ENCODE results near the gene CLSTN2. TPM values are rescaled to one million over a fixed set of nuclear protein-coding genes. Genes with fewer than 3 reads are reported as not detected.

CLSTN2 gene
- total RNA-seq, 1 donor from 2014 or later: 12.9 TPM

DNA sequence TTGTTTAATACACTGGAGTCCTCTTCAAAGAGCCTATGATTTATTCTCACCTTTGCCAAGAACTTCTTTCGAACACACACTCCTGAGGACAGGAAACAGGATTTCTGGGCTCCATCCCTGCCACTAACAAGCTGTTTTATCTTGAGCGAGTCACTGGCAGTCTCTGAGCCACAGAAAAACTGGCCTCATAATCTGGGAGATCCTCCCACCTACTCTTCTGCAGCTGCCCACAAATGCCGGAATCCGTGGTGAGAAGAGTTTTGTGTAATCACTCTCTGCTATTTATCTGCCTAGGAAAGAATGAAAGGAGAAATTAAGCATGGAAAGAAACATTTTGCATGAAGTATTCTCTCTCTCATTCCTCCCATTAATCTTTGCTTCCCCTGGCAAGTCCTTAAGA, 570.9 kb downstream of the CLSTN2 start:
- Mint-ChIP-seq H3K27ac (no peak overlapping the region), H3K27me3 (peaks cover 30% of the 10 kb centered on the region), H3K4me3 (no peak overlapping the region), H3K9me3 (no peaks in the 10 kb centered on the region), H3K4me1 (ENCODE audit: unreplicated experiment) (peaks cover 22% of the 10 kb centered on the region), H3K36me3 (no peaks in the 10 kb centered on the region)
- TF ChIP-seq, protein P1, sequence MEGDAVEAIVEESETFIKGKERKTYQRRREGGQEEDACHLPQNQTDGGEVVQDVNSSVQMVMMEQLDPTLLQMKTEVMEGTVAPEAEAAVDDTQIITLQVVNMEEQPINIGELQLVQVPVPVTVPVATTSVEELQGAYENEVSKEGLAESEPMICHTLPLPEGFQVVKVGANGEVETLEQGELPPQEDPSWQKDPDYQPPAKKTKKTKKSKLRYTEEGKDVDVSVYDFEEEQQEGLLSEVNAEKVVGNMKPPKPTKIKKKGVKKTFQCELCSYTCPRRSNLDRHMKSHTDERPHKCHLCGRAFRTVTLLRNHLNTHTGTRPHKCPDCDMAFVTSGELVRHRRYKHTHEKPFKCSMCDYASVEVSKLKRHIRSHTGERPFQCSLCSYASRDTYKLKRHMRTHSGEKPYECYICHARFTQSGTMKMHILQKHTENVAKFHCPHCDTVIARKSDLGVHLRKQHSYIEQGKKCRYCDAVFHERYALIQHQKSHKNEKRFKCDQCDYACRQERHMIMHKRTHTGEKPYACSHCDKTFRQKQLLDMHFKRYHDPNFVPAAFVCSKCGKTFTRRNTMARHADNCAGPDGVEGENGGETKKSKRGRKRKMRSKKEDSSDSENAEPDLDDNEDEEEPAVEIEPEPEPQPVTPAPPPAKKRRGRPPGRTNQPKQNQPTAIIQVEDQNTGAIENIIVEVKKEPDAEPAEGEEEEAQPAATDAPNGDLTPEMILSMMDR (conservative IDR thresholded peaks at IDR 0.05): no peak
- DNase-seq (ENCODE audit: extremely low spot score, unreplicated experiment): no peak

DNA sequence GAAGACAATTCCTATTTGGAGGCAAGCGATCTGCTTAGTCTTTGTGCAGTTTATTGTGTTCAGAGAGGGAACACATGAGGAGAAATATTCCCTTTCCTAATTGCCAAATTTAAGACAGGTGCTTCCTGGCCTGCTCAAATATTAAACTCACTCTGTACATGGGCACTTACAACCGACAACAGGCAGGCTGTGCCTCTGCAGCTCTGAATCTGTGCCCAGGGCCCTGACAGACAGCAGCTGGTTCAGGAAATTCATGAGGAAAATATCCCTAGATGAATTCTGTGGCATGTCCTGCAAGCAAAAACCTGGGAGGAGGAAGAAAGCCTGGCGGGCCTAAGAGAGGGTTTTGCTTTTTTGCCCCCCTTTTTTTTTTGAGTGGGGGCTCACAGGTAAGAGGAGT, 573.6 kb downstream of the CLSTN2 start:
- Mint-ChIP-seq H3K27me3 (peaks cover 36% of the 10 kb centered on the region), H3K36me3 (no peaks in the 10 kb centered on the region), H3K9me3 (no peaks in the 10 kb centered on the region), H3K4me3 (no peak overlapping the region), H3K4me1 (ENCODE audit: unreplicated experiment) (peaks cover 19% of the 10 kb centered on the region), H3K27ac (no peak overlapping the region)
- TF ChIP-seq, protein P1 (conservative IDR thresholded peaks at IDR 0.05): no peak
- no peak for DNase-seq (ENCODE audit: extremely low spot score, unreplicated experiment)

DNA sequence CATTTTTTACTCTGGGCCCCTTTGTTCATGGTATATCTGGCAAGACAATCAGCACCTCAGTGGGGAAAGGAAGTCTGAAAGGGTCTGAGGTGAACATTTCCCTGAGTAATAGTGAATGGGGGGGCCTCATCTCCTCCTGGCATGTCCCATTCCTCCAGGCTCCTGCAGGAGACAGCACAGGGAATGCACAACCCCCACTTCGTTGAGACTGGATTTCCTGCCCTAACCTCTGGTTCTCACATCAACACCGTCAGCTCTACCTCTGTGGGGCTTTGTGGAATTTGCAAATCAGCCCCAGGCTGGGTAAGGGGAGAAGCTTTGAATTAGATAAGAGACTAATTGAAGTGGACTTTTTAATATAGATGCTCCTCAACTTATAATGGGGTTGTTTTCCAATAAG, 574.5 kb downstream of the CLSTN2 start:
- peaks cover 36% of the 10 kb centered on the region for H3K27me3 Mint-ChIP-seq
- no peak overlapping the region for H3K27ac Mint-ChIP-seq
- DNase-seq (ENCODE audit: extremely low spot score, unreplicated experiment): no peak
- TF ChIP-seq, protein P1 (conservative IDR thresholded peaks at IDR 0.05): no peak
- no peak overlapping the region for H3K4me3 Mint-ChIP-seq
- peaks cover 18% of the 10 kb centered on the region for H3K4me1 Mint-ChIP-seq (ENCODE audit: unreplicated experiment)
- H3K36me3 Mint-ChIP-seq: no peaks in the 10 kb centered on the region
- H3K9me3 Mint-ChIP-seq: no peaks in the 10 kb centered on the region

DNA sequence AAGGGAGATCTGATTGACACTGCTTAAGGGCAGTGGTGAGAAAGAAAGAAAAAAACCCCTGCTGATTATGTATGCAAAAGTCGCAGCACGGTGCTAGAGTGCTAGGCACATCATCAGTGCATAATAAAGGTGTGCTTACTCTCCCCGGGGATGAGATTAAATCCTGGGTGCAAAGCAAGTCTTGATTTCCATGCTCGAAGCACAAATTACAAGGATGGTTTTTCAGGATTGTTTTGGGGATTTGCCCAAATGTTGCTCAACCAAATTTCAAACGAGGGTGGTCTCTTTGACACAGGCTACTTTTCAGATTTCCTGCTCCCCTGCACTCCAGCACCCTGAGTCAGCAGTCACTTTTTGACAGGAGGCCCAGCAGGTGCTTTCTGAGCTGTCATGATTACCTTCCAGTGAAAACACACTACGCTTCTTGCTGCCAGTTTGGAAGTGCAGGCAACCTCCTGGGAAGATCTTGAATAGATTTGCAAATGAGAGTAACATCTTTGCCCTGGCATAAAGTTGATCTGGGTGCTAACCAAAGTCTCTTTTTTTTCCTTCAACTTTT, 575.4 kb downstream of the CLSTN2 start:
- Mint-ChIP-seq H3K27me3 (peaks cover 34% of the 10 kb centered on the region), H3K4me3 (no peak overlapping the region), H3K9me3 (no peaks in the 10 kb centered on the region), H3K27ac (no peak overlapping the region), H3K4me1 (ENCODE audit: unreplicated experiment) (peaks cover 9% of the 10 kb centered on the region), H3K36me3 (no peaks in the 10 kb centered on the region)
- TF ChIP-seq, protein P1 (conservative IDR thresholded peaks at IDR 0.05): no peak
- no peak for DNase-seq (ENCODE audit: extremely low spot score, unreplicated experiment)

DNA sequence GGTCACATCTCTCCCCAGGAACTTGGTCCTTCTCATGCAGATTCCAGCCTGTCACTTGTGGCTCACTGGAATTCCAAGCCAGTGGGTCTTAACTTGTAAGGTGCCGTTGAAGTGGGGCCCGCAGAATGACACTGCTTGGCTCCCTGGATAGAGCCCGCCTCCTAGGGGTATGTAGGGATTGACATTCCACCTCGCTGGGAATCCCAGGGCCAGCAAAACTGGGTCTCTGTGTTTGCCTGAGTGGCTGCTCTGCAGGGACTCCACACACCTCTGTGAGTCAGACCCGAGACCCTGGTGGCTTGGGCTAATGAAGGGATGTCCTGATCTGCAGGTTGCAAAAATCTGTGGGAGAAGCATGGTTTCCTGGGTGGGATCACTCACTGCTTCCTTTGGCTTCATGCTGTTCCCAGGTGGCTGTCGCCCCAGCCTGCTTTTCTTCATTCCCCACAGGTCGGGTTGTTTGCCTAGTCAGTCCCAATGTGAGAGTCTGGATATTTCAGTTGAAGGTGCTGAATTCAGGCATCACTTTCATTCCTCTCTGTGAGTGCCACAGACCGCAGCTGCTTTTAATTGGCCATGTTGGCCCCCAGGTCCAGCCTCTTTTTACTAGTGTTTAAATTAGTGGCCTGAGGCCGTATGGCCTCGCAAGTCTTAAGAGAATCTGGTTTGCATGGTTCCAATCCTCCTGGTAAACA, 586.9 kb downstream of the CLSTN2 start:
- no peaks in the 10 kb centered on the region for H3K9me3 Mint-ChIP-seq
- H3K4me3 Mint-ChIP-seq: no peak overlapping the region
- H3K4me1 Mint-ChIP-seq (ENCODE audit: unreplicated experiment): peaks cover 8% of the 10 kb centered on the region
- H3K27me3 Mint-ChIP-seq: no peaks in the 10 kb centered on the region
- DNase-seq (ENCODE audit: extremely low spot score, unreplicated experiment): no peak
- no peak overlapping the region for H3K27ac Mint-ChIP-seq
- no peaks in the 10 kb centered on the region for H3K36me3 Mint-ChIP-seq
- TF ChIP-seq, protein P1 (conservative IDR thresholded peaks at IDR 0.05): no peak
